ENCODE measurements around the gene GGCX. TPM values are rescaled to one million over a fixed set of nuclear protein-coding genes. Genes with fewer than 3 reads are reported as not detected.

GGCX gene
- total and polyA plus RNA-seq, 9 of the 15 experiments (the other 6 are each of a cell fraction or from before 2014, with no cell fraction given): 14.4 to 47.1 (median 28.1) TPM

DNA sequence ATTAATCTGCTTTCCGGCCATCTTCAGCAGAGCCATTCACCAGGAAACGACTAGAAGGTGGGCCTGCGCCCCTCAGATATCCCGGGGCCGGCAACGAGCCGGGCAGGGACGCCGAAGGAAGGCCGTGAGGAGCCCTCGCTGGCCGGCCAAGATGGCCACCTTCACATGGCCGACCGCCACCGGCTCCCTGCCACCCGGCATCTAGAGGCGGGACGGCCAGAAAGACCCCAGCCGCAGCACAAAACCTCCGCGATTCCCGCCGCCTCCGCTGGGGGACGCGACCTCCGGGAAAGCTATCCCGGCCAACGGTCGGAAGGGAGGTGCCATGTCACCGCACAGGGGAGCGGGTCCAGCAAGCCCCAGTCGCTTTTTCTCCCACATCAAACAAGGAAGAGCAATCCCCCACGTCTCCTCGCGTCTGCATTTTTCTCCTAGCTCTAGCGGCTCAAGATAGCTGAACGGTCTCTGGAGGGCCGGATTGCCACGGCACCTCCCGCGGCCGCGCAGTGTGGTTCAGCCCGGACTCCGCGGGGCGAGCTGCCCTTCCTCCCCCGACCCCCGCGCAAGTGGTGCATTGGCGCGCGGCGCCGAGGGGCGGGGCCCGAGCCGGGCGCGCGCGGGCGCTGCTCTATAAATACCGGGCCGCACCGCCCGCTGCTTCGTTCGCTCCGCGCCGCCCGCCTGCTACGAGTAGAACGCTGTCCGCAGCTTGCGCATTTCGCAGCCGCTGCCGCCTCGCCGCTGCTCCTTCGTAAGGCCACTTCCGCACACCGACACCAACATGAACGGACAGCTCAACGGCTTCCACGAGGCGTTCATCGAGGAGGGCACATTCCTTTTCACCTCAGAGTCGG is 22.6 kb downstream of the GGCX start, which contains the start of gene MAT2A (continued):
- TF ChIP-seq HIVEP1 (CRISPR knock-in tag; IDR thresholded peaks at IDR 0.05): no peak
- TF ChIP-seq SNRNP70 (optimal IDR thresholded peaks at IDR 0.05; ENCODE audit: low read depth, low read length): no peak
- TF ChIP-seq, protein P1, sequence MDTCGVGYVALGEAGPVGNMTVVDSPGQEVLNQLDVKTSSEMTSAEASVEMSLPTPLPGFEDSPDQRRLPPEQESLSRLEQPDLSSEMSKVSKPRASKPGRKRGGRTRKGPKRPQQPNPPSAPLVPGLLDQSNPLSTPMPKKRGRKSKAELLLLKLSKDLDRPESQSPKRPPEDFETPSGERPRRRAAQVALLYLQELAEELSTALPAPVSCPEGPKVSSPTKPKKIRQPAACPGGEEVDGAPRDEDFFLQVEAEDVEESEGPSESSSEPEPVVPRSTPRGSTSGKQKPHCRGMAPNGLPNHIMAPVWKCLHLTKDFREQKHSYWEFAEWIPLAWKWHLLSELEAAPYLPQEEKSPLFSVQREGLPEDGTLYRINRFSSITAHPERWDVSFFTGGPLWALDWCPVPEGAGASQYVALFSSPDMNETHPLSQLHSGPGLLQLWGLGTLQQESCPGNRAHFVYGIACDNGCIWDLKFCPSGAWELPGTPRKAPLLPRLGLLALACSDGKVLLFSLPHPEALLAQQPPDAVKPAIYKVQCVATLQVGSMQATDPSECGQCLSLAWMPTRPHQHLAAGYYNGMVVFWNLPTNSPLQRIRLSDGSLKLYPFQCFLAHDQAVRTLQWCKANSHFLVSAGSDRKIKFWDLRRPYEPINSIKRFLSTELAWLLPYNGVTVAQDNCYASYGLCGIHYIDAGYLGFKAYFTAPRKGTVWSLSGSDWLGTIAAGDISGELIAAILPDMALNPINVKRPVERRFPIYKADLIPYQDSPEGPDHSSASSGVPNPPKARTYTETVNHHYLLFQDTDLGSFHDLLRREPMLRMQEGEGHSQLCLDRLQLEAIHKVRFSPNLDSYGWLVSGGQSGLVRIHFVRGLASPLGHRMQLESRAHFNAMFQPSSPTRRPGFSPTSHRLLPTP (IDR thresholded peaks at IDR 0.05; ENCODE audit: borderline replicate concordance, extremely low read depth, insufficient read length): no peak
- no peak for TF ChIP-seq ZNF449 (CRISPR knock-in tag; IDR thresholded peaks at IDR 0.05)
- TF ChIP-seq ZFP30 (CRISPR knock-in tag; IDR thresholded peaks at IDR 0.05; ENCODE audit: borderline replicate concordance): no peak
- TF ChIP-seq PHF21A (IDR thresholded peaks at IDR 0.05; ENCODE audit: borderline replicate concordance, low read depth): peak; percentile 33; the same call in 1 of the 2 replicates
- no peak; the same call in 1 of the 2 replicates for TF ChIP-seq ZNF644 (tag; IDR thresholded peaks at IDR 0.05; ENCODE audit: low read depth)
- no peak for TF ChIP-seq ZNF143 (CRISPR knock-in tag; IDR thresholded peaks at IDR 0.05)
- no peak for TF ChIP-seq ADNP (tag; IDR thresholded peaks at IDR 0.05)
- peak; percentile 12 for TF ChIP-seq SAP30 (IDR thresholded peaks at IDR 0.05; ENCODE audit: borderline replicate concordance, insufficient read depth, low read depth, low read length, poor library complexity, severe bottlenecking)
- TF ChIP-seq BACH1 (tag; IDR thresholded peaks at IDR 0.05): peak; percentile 23; the same call in 1 of the 2 replicates
- TF ChIP-seq ZNF232 (CRISPR knock-in tag; IDR thresholded peaks at IDR 0.05): peak; percentile 50
- 0 out of 2 replicates have a peak, but pooled peaks have one; percentile 68 for TF ChIP-seq HDAC6 (IDR thresholded peaks at IDR 0.05; ENCODE audit: low read depth, low read length)
- peak; percentile 88 for TF ChIP-seq TAF7 (tag; IDR thresholded peaks at IDR 0.05)
- no peak for TF ChIP-seq ZNF146 (CRISPR knock-in tag; IDR thresholded peaks at IDR 0.05; ENCODE audit: unreplicated experiment)
- TF ChIP-seq, protein P2, sequence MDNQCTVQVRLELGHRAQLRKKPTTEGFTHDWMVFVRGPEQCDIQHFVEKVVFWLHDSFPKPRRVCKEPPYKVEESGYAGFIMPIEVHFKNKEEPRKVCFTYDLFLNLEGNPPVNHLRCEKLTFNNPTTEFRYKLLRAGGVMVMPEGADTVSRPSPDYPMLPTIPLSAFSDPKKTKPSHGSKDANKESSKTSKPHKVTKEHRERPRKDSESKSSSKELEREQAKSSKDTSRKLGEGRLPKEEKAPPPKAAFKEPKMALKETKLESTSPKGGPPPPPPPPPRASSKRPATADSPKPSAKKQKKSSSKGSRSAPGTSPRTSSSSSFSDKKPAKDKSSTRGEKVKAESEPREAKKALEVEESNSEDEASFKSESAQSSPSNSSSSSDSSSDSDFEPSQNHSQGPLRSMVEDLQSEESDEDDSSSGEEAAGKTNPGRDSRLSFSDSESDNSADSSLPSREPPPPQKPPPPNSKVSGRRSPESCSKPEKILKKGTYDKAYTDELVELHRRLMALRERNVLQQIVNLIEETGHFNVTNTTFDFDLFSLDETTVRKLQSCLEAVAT (IDR thresholded peaks at IDR 0.05): peak; percentile 85 to 93
- TF ChIP-seq WHSC1 (IDR thresholded peaks at IDR 0.05; ENCODE audit: low read length): no peak
- peak; percentile 78; the same call in 1 of the 2 replicates for TF ChIP-seq CBFB (CRISPR knock-in tag; IDR thresholded peaks at IDR 0.05)
- peak; percentile 68 for TF ChIP-seq GABPB1 (CRISPR knock-in tag; IDR thresholded peaks at IDR 0.05)
- no peak for TF ChIP-seq RHOXF2B (CRISPR knock-in tag; conservative IDR thresholded peaks at IDR 0.05)
- no peak for TF ChIP-seq SETDB1 (IDR thresholded peaks at IDR 0.05; ENCODE audit: low read length)
- no peak for TF ChIP-seq SNIP1 (IDR thresholded peaks at IDR 0.05; ENCODE audit: low read depth)
- TF ChIP-seq FUS (optimal IDR thresholded peaks at IDR 0.05; ENCODE audit: low read depth, low read length): peak; percentile 96

Data from K562 (cell line).